ENCODE measurements around the gene ZFYVE9. TPM values are rescaled to one million over a fixed set of nuclear protein-coding genes. Genes with fewer than 3 reads are reported as not detected.

The ZFYVE9 gene
- polyA plus RNA-seq, 1 donor from 2014 or later, result 18.1 TPM

- H3K9me3 ChIP-seq (ENCODE audit: low read length), result no peaks in the 10 kb centered on the region
- no peaks in the 10 kb centered on the region for H3K36me3 ChIP-seq (ENCODE audit: insufficient read depth, low read length)
- no peaks in the 10 kb centered on the region for H3F3A ChIP-seq (ENCODE audit: insufficient read depth, low read length, poor library complexity, severe bottlenecking)
- H3K4me2 ChIP-seq (ENCODE audit: low read length), result no peak overlapping the region
- no peaks in the 10 kb centered on the region for H3K9me2 ChIP-seq (ENCODE audit: insufficient read depth, low read length)
- no peak overlapping the region for H3K27ac ChIP-seq (ENCODE audit: low read length)
- H3K79me2 ChIP-seq (replicated peaks; ENCODE audit: insufficient read depth, low read length), result no peaks in the 10 kb centered on the region
- H4K20me1 ChIP-seq (ENCODE audit: insufficient read depth), result no peaks in the 10 kb centered on the region
- H2AFZ ChIP-seq (ENCODE audit: low read depth, low read length), result no peak overlapping the region
- no peaks in the 10 kb centered on the region for H3K27me3 ChIP-seq (ENCODE audit: insufficient read depth, low read depth, low read length)
- no peak for TF ChIP-seq RAD21 (conservative IDR thresholded peaks at IDR 0.05)
- TF ChIP-seq EZH2 (IDR thresholded peaks at IDR 0.05; ENCODE audit: borderline replicate concordance, insufficient read depth, low read length, poor library complexity, severe bottlenecking), result no peak
- no peak overlapping the region for H3K4me3 ChIP-seq (ENCODE audit: low read length)
- H3K9ac ChIP-seq (ENCODE audit: low read length), result no peak overlapping the region
These were observed 49.6 kb downstream of the ZFYVE9 start for GRCh38 chr1:52191395-52191965.

- Histone ChIP-seq H3K4me3 (ENCODE audit: low read length) (no peak overlapping the region), H2AFZ (ENCODE audit: low read depth, low read length) (no peak overlapping the region), H3F3A (ENCODE audit: insufficient read depth, low read length, poor library complexity, severe bottlenecking) (no peaks in the 10 kb centered on the region), H4K20me1 (ENCODE audit: insufficient read depth) (no peaks in the 10 kb centered on the region), H3K27me3 (ENCODE audit: insufficient read depth, low read depth, low read length) (no peaks in the 10 kb centered on the region), H3K36me3 (ENCODE audit: insufficient read depth, low read length) (no peaks in the 10 kb centered on the region), H3K4me2 (ENCODE audit: low read length) (no peak overlapping the region), H3K9me3 (ENCODE audit: low read length) (no peaks in the 10 kb centered on the region), H3K9ac (ENCODE audit: low read length) (no peak overlapping the region), H3K27ac (ENCODE audit: low read length) (no peak overlapping the region), H3K79me2 (replicated peaks; ENCODE audit: insufficient read depth, low read length) (no peaks in the 10 kb centered on the region), H3K9me2 (ENCODE audit: insufficient read depth, low read length) (no peaks in the 10 kb centered on the region)
- TF ChIP-seq EZH2 (IDR thresholded peaks at IDR 0.05; ENCODE audit: borderline replicate concordance, insufficient read depth, low read length, poor library complexity, severe bottlenecking) (no peak), SMC3 (conservative IDR thresholded peaks at IDR 0.05; ENCODE audit: poor library complexity) (no peak), TAF1 (IDR thresholded peaks at IDR 0.05; ENCODE audit: low read depth) (no peak), RAD21 (conservative IDR thresholded peaks at IDR 0.05) (no peak), EP300 (conservative IDR thresholded peaks at IDR 0.05; ENCODE audit: poor library complexity, severe bottlenecking) (no peak), MXI1 (conservative IDR thresholded peaks at IDR 0.05; ENCODE audit: poor library complexity, severe bottlenecking) (no peak), POLR2AphosphoS5 (IDR thresholded peaks at IDR 0.05) (no peak), REST (IDR thresholded peaks at IDR 0.05; ENCODE audit: borderline replicate concordance) (no peak)
- TF ChIP-seq, protein P1, sequence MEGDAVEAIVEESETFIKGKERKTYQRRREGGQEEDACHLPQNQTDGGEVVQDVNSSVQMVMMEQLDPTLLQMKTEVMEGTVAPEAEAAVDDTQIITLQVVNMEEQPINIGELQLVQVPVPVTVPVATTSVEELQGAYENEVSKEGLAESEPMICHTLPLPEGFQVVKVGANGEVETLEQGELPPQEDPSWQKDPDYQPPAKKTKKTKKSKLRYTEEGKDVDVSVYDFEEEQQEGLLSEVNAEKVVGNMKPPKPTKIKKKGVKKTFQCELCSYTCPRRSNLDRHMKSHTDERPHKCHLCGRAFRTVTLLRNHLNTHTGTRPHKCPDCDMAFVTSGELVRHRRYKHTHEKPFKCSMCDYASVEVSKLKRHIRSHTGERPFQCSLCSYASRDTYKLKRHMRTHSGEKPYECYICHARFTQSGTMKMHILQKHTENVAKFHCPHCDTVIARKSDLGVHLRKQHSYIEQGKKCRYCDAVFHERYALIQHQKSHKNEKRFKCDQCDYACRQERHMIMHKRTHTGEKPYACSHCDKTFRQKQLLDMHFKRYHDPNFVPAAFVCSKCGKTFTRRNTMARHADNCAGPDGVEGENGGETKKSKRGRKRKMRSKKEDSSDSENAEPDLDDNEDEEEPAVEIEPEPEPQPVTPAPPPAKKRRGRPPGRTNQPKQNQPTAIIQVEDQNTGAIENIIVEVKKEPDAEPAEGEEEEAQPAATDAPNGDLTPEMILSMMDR (IDR thresholded peaks at IDR 0.05; ENCODE audit: poor library complexity, severe bottlenecking), result no peak
These were observed 50.1 kb downstream of the ZFYVE9 start for GRCh38 chr1:52192024-52192423.
